BLaER1 treated with 17β-estradiol and CSF1 and Interleukin-3, amounts not matched to agents 10 nM and 100 nM (cell line): ENCODE measurements around the gene GLG1.
"Not testable (repeated sequence)": the region's sequence is repeated elsewhere in the genome, so short reads cannot be mapped to it uniquely, and the experiment has no call there.

Experiments
- H3K27ac ChIP-seq, 11 experiments: shearing (Covaris generic); formaldehyde crosslinking; 2 replicates each; pipeline ENCODE4 v1.8.1; 2022
- H3K27me3 ChIP-seq, 11 experiments: shearing (Covaris generic); formaldehyde crosslinking; 2 replicates each; pipeline ENCODE4 v1.8.1; 2022
- H3K36me3 ChIP-seq, 11 experiments: shearing (Covaris generic); formaldehyde crosslinking; 2 replicates each; pipeline ENCODE4 v1.8.1; 2022
- H3K4me1 ChIP-seq, 10 experiments: shearing (Covaris generic); formaldehyde crosslinking; 2 replicates each; pipeline ENCODE4 v1.8.1; 2022
- H3K4me2 ChIP-seq, 11 experiments: shearing (Covaris generic); formaldehyde crosslinking; 2 replicates each; pipeline ENCODE4 v1.8.1; 2022
- H3K4me3 ChIP-seq, 10 experiments: shearing (Covaris generic); formaldehyde crosslinking; 2 replicates each; pipeline ENCODE4 v1.8.1; 2022
- H3K9ac ChIP-seq, 11 experiments: shearing (Covaris generic); formaldehyde crosslinking; 2 replicates each; pipeline ENCODE4 v1.8.1; 2022
- H3K9me3 ChIP-seq, 11 experiments: shearing (Covaris generic); formaldehyde crosslinking; replicated peaks in 1 of 11; 2 replicates each; pipeline ENCODE4 v1.8.1; 2022
- H4K20me1 ChIP-seq, 11 experiments: shearing (Covaris generic); formaldehyde crosslinking; 2 replicates each; pipeline ENCODE4 v1.8.1; 2022

The GLG1 gene

DNA sequence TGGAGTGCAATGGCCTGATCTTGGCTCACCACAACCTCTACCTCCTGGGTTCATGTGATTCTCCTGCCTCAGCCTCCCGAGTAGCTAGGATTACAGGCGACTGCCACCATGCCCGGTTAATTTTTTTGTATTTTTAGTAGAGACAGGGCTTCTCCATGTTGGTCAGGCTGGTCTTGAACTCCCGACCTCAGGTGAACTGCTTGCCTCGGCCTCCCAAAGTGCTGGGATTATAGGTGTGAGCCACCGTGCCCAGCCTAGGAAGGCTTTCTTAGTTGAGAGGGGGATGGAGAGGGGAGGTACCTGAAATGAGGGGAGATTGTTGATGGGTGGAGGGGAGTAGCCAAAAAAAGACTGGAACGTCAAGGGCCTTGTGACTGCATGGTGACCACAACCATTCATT lies 193.0 kb downstream of the GLG1 start:
- H3K4me2 ChIP-seq, H3K4me3 ChIP-seq, H3K27me3 ChIP-seq, H3K4me1 ChIP-seq, H4K20me1 ChIP-seq, H3K36me3 ChIP-seq, H3K9me3 ChIP-seq, H3K27ac ChIP-seq, H3K9ac ChIP-seq: not testable (repeated sequence)

DNA sequence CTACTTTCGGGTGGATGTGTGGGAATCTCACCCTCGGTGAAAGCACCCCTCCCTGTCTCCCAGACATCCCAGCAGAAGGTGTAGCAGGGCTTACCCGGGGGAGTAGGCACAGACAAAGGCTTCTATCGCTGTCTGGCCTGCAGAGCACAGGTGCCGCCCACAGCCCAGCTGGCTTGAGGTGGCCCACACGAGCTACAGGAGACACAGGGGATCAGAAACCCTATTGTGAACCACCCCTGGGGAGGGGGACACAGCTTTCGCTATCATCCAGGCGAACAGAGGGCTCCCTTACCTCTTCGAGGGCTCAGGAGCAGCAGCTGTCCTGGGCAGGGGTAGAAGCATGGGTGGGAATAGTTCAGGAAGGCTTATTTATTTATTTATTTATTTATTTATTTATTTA lies 193.4 kb downstream of the GLG1 start:
- H3K9me3 ChIP-seq, H3K27ac ChIP-seq, H4K20me1 ChIP-seq, H3K4me2 ChIP-seq, H3K9ac ChIP-seq, H3K4me1 ChIP-seq, H3K27me3 ChIP-seq, H3K36me3 ChIP-seq, H3K4me3 ChIP-seq: not testable (repeated sequence)

DNA sequence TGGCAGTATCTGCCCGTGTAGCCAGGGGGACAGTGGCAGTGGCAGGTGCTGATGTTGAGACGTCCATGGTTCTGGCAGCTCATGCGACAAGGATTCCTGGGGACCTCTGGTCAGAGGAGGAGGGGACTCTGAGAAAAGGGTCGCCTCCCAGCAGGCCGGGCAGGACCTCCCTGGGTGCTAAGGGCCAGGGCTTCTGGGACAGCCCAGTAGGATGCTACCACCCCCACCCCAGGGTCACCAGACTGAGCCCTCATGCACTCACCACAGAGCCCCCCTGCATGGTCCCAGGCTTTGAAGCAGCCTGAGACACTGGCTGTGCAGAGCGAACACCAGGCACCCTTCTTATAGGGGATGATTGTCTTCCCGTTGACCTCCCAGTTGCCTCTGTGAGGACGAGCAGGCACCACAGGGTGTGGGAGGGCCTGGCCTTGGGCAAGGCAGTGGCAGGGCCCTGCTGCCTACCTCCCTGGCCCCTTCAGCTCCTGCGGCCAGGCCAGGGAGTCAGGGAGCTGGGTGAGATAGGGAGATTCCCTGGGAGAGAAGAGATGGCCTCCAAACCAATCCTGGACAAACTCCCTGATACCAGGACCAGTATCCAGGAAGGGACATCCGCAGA lies 194.0 kb downstream of the GLG1 start:
- H3K27me3 ChIP-seq, H3K9me3 ChIP-seq, H3K4me3 ChIP-seq, H3K4me1 ChIP-seq, H3K9ac ChIP-seq, H4K20me1 ChIP-seq, H3K36me3 ChIP-seq, H3K4me2 ChIP-seq, H3K27ac ChIP-seq: not testable (repeated sequence)

DNA sequence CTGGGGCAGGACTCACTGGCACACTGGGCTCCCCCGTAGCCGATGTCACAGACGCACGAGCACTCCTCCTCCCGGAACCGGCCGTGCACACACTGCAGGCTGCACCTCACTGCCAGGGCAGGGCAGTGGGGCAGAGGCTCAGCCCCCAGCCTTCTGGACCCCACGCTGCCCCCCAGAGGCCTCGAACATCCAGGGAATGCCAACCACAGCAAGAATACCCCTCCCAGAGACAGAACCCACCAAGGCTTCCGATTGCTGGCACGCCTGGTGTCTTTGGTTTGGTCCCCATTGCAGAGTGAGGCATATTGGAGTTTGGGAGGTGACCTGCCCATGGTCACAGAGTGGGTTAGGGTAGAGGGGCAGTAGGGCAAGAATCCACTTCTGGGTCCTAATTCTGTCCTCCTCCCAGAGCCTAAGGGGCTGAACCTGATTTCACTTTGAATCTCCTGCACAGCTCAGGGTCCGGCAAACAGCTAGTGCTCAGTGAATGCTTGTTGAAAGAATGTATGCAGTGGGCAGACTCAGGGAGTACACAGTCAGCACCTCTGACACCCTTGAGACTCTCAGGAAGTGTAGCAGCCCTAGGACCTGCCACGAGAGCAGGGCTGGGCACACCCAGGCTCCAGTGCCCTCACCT lies 194.7 kb downstream of the GLG1 start:
- not testable (repeated sequence) for H3K9me3 ChIP-seq, H3K9ac ChIP-seq, H3K4me1 ChIP-seq, H3K4me2 ChIP-seq, H4K20me1 ChIP-seq, H3K27ac ChIP-seq, H3K27me3 ChIP-seq, H3K4me3 ChIP-seq, H3K36me3 ChIP-seq

DNA sequence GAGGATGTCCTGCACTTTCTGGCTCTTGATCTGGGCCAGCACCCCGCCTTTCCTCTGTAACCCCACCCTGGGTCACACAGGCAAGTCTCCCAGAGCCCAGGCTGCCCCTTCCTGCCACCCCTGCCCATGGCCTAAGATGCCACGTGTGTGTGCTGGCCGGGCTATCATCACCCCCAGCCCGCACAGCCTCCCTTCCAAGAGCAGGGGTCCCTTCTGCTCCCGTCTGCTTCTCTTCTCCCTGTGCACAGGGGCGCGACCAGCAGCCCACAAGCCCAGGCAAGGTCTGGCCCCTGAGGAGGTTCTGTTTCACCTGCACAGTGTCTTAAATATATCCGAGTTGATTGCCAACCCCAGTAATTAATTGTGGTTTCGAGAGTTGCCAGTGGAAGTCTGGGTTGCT lies 195.9 kb downstream of the GLG1 start:
- not testable (repeated sequence) for H3K4me3 ChIP-seq, H3K4me2 ChIP-seq, H3K36me3 ChIP-seq, H3K9me3 ChIP-seq, H3K27ac ChIP-seq, H4K20me1 ChIP-seq, H3K4me1 ChIP-seq, H3K9ac ChIP-seq
- H3K27me3 ChIP-seq, result peaks cover 4 to 13% (median 8%) of the 10 kb centered on the region in 11 experiments; a peak in 21 of 22 replicates

DNA sequence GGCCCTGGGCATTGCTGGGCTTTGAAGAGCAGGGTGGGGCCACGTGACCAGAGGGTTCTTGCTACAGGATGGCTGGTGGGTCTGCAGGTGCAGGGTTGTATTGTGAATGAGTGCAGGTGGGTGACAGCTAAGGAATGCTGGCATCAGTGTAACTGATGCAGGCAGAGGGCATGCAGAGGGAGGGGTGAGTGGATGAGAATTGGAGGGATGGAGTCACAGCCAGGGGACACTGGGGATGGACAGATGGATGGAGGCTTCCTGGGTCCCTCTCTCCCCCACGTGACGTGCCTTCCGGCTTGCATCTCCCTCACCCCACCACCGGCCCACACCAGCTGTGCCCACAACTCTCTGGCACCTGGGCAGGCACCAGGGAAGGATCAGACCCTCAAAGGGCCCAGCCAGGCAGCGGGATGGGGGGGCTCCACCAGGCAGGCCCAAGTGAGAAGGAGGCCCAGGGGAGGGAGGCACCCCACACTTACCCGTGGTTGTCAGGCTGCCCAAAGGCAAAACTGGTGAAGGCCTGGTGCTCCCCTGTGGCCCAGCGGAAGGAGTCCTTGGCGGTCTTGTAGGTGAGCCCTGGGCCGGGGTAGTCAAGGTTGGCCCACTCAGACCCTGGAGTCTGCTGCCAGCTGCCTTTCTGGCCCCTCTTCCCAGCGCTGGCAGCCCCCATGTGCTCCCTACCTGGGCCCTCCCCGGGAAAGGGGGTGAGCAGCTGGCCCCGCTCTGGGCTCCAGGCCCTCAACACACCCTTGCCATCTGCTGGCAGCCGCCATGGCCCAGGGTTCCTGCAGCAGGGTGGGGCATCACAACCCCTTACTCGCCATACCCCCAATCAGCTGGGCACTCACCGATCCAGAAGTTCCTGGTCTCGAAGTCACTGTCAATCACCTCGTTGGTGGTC lies 196.6 kb downstream of the GLG1 start:
- H3K27ac ChIP-seq, H3K9me3 ChIP-seq, H3K4me2 ChIP-seq, H3K4me3 ChIP-seq, H3K9ac ChIP-seq, H3K4me1 ChIP-seq, H4K20me1 ChIP-seq, H3K36me3 ChIP-seq: not testable (repeated sequence)
- H3K27me3 ChIP-seq, result peaks cover 4 to 13% (median 8%) of the 10 kb centered on the region in 11 experiments; a peak in 21 of 22 replicates

DNA sequence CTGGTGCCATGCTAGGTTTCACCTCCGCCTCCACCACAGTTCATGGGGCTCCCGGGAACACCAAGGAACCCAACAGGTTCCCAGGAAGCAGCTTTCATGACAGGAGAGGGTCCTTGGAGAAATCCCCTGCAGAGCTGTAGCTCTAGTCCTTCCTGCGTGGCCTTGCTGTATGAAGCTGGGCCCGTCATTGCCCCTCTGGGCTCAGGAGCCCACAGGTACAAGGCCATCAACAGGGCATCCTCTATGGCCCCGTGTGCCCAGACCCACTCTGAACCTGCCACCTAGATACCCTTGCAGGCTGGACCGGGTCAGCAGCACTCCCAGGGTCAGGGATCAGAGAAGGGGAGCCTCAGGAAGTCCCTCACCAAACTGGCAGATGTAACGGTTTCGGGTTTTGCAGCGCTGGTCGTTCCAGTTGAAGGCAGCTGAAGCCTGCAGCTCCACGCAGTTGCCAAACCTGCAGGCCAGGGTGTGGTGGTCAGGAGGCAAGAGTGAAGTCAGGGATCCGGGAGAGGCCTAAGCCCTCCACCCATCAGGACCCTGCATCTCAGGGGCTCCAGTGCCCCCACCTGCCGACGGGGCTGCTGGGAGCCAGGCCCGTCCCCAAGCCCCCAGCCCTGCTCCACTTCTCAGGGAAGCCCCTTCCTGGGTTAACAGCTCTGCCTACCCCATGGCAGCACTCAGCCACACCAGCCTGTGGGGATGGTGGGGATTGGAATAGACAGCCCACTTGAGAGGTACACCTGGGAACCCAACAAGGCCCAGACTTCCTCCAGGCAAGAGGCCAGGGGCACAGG lies 197.5 kb downstream of the GLG1 start:
- not testable (repeated sequence) for H3K4me1 ChIP-seq, H3K36me3 ChIP-seq, H3K9me3 ChIP-seq, H3K4me3 ChIP-seq, H3K4me2 ChIP-seq, H3K27ac ChIP-seq, H4K20me1 ChIP-seq, H3K9ac ChIP-seq
- H3K27me3 ChIP-seq, result peaks cover 4 to 13% (median 8%) of the 10 kb centered on the region in 11 experiments; a peak in 21 of 22 replicates

DNA sequence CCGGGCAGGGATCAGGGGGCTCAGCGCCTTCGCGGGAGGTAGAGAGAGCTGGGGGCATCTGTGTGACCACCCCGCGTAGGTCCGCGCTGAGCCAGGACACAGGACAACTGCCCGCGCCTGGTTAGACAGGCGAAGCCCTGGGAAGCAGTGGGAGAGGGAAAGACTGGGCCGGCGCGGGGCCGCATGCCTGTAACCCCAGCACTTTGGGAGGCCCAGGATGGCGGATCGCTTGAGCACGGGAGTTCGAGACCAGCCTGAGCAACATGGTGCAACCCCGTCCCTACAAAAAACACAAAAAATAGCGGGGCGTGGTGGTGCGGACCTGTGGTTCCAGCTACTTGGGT lies 199.6 kb downstream of the GLG1 start:
- Histone ChIP-seq H3K9ac (peak overlapping the region in 2 of 11 experiments; percentile 33 to 41; a peak in 3 of 22 replicates), H3K27me3 (peaks cover 4 to 13% (median 8%) of the 10 kb centered on the region in 11 experiments; a peak in 21 of 22 replicates), H3K27ac (peak overlapping the region in 1 of 11 experiments; percentile 6; a peak in 1 of 22 replicates), H3K4me3 (peak overlapping the region in 6 of 10 experiments; percentile 33 to 54 (median 38); a peak in 7 of 20 replicates), H3K4me2 (peak overlapping the region in 10 of 11 experiments; percentile 13 to 67 (median 40); a peak in 10 of 22 replicates)
- not testable (repeated sequence) for H3K9me3 ChIP-seq, H3K4me1 ChIP-seq, H3K36me3 ChIP-seq, H4K20me1 ChIP-seq

DNA sequence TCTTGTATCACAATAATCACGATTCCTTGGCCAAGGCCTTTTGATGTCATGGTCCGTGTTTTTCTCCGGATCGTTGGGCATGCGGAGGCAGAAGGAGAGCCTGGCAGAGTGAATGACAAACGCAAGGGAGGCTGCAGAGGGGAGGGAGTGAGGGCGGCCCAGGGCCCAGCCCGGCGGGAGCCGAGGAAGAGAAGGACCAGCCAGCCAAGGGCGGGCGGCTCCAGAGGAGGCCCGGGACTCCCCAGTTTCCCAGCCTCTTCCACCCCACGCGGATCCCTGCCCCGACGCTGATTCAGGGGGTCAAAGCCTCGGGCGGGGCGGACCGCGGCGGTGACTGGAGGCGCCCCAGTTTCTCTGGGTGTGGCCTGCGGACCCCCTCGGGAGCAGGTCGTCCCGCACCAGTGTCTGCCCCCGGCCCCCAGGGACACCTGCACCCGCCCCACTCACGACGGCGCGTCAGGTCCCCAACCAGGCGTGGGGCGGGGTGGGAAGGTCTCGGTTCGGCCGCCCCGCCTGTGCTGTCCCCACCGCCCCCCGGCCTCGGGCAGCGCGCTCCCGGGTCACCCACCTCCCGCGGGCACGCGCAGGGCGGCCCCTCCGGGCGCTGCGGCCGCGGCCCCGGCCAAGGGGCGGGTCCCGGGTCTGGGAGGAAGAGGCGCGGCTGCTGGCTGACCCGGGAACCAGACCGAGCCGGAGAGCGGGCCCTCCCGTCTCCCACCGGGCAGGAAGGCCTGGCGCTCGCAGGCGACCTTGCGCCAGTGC lies 200.1 kb downstream of the GLG1 start:
- not testable (repeated sequence) for H4K20me1 ChIP-seq, H3K9me3 ChIP-seq, H3K36me3 ChIP-seq, H3K4me1 ChIP-seq
- Histone ChIP-seq H3K27me3 (peaks cover 4 to 13% (median 8%) of the 10 kb centered on the region in 11 experiments; a peak in 21 of 22 replicates), H3K27ac (peak overlapping the region in 1 of 11 experiments; percentile 6; a peak in 1 of 22 replicates), H3K9ac (peak overlapping the region in 2 of 11 experiments; percentile 33 to 41; a peak in 3 of 22 replicates), H3K4me2 (peak overlapping the region in 10 of 11 experiments; percentile 13 to 67 (median 40); a peak in 10 of 22 replicates), H3K4me3 (peak overlapping the region in 6 of 10 experiments; percentile 33 to 54 (median 38); a peak in 6 of 20 replicates)

DNA sequence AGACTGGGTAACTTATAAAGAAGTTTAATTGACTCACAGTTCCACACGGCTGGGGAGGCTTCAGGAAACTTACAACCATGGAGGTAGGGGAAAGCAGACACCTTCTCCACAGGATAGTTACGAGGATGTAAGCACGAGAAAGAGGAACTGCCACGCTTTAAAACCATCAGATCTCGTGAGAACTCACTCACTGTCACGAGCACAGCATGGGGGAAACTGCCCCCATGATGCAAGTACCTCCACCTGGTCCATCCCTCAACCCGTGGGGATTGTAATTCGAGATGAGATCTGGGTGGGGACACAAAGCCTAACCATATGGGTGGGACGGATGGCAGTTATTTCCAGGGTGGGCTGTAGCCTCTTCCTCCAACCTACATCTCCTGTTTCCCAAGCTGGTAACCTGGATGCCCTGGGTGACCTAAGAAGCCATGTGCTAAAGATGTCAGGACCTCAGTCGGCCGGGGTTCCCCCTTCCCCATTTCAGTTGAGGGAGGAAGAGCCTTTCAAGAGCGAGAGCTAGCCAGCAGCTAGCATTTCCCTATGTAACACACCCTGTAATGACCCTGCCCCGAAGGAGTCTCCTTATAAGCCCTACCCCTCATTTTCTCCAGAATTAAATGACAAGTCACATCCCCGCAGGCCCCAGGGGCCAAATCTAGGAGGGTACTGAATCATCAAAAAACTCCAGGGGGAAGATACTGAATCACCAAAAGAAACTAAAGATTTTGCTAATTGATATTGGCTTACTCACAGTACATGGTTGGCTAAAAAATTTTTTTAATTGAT lies 202.6 kb downstream of the GLG1 start:
- not testable (repeated sequence) for H3K4me1 ChIP-seq, H3K27ac ChIP-seq, H3K9me3 ChIP-seq, H3K4me2 ChIP-seq, H4K20me1 ChIP-seq, H3K9ac ChIP-seq, H3K4me3 ChIP-seq, H3K36me3 ChIP-seq
- H3K27me3 ChIP-seq, result peaks cover 4 to 13% (median 8%) of the 10 kb centered on the region in 11 experiments; a peak in 21 of 22 replicates

DNA sequence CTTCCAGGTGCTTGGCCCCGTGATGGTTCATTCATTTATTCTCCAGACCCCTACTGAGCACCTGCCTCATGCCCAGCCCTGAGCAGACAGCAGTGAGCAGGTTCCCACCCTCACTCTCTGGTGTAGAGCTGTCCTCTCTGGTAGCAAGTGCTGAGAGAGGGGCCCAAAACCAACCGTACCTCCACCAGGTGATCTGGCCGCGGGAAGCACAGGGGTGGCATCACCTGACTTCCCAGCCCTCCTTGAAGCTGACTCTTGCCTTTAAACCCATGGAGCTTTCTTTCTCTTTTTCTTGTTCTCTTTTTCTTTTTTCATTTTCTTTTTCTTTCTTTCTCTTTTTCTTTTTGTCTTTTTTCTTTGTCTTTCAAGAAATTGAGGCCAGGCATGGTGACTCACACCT lies 206.7 kb downstream of the GLG1 start:
- H3K4me3 ChIP-seq, result not testable (repeated sequence)

More for the DNA sequence above, 206.7 kb downstream of the GLG1 start:
- H3K9me3 ChIP-seq, H3K4me2 ChIP-seq, H3K27ac ChIP-seq, H3K36me3 ChIP-seq, H4K20me1 ChIP-seq, H3K9ac ChIP-seq, H3K27me3 ChIP-seq, H3K4me1 ChIP-seq: not testable (repeated sequence)
